ENCODE measurements around the gene HMCN1. TPM values are rescaled to one million over a fixed set of nuclear protein-coding genes. Genes with fewer than 3 reads are reported as not detected.

The HMCN1 gene
- total and polyA plus RNA-seq, 4 donors = 3.2 to 149 (median 15.4) TPM

DNA sequence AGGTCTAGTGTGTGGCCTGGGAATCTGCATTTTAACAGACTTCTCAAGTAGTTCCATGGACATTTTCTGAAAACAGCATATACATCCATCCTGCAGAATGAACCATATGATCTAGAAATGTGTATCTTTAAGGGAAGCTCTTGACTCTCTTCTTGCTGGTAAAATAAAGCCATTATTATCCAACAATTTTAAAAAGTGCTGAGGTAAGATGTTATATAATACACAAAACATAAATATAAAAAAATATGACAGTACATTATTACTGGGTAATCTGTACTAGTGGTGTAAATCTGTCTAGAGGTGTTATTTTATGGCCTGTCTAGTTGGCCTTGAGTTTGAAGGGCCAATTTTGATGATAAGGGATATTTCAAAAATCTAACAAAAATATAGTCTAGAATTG lies 201.2 kb downstream of the HMCN1 start:
- ATAC-seq (ENCODE audit: insufficient read depth, low FRiP score) = no peak

DNA sequence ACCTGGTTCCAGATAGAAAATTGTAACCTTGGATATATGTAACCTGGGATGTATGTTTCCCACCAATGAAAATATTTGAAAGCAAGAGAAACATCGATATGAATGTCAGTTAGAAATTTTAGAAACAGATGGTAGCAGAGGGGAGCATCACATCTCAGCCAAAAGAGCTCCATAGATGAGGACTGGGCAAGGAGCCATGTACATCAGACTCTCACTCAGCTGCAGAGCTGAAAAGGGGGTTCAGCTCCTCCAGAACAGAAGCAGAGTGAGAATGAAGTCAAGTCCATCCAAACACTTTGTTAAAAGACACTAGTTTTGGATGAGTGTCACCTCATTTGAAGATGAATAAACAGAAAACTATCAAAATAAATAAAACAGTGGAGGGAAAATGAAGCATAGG lies 202.4 kb downstream of the HMCN1 start:
- peaks cover 0 to 1% (median 0%) of the 10 kb centered on the region in 4 donors for H3K36me3 ChIP-seq (ENCODE audit: control insufficient read depth in 4 of 4, insufficient read depth in 4 of 4, low read length in 4 of 4)
- H3K27me3 ChIP-seq (ENCODE audit: control insufficient read depth in 3 of 3, insufficient read depth in 3 of 3, low read length in 2 of 3) = no peaks in the 10 kb centered on the region
- ATAC-seq (ENCODE audit: insufficient read depth, low FRiP score) (no peak), DNase-seq (peak; percentile 55 to 85 (median 75))
- 75 to 84% methylated on average over 1 of the region's 1 CpG for WGBS, 2 donors
- H3K4me3 ChIP-seq = no peak overlapping the region
- TF ChIP-seq, protein P1, sequence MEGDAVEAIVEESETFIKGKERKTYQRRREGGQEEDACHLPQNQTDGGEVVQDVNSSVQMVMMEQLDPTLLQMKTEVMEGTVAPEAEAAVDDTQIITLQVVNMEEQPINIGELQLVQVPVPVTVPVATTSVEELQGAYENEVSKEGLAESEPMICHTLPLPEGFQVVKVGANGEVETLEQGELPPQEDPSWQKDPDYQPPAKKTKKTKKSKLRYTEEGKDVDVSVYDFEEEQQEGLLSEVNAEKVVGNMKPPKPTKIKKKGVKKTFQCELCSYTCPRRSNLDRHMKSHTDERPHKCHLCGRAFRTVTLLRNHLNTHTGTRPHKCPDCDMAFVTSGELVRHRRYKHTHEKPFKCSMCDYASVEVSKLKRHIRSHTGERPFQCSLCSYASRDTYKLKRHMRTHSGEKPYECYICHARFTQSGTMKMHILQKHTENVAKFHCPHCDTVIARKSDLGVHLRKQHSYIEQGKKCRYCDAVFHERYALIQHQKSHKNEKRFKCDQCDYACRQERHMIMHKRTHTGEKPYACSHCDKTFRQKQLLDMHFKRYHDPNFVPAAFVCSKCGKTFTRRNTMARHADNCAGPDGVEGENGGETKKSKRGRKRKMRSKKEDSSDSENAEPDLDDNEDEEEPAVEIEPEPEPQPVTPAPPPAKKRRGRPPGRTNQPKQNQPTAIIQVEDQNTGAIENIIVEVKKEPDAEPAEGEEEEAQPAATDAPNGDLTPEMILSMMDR (IDR thresholded peaks at IDR 0.05; ENCODE audit: control extremely low read depth, extremely low read depth) = no peak
- no peaks in the 10 kb centered on the region for H3K4me1 ChIP-seq (ENCODE audit: control insufficient read depth in 5 of 5, insufficient read depth in 5 of 5, low read length in 5 of 5)
- no peak overlapping the region for H3K27ac ChIP-seq (ENCODE audit: low read depth in 1 of 2, low read length in 1 of 2)
- H3K9me3 ChIP-seq (ENCODE audit: control insufficient read depth in 4 of 4, insufficient read depth in 3 of 4, low read length in 3 of 4) = no peaks in the 10 kb centered on the region
- no peak overlapping the region for H3K9ac ChIP-seq (ENCODE audit: insufficient read depth in 1 of 2, low read length in 2 of 2)

More for the DNA sequence above, 201.2 kb downstream of the HMCN1 start:
- H3K36me3 ChIP-seq (ENCODE audit: control insufficient read depth in 4 of 4, insufficient read depth in 4 of 4, low read length in 4 of 4) = peaks cover 0 to 1% (median 0%) of the 10 kb centered on the region in 4 donors
- TF ChIP-seq, protein P1 (IDR thresholded peaks at IDR 0.05; ENCODE audit: control extremely low read depth, extremely low read depth) = no peak
- H3K9me3 ChIP-seq (ENCODE audit: control insufficient read depth in 4 of 4, insufficient read depth in 3 of 4, low read length in 3 of 4) = no peaks in the 10 kb centered on the region
- H3K27me3 ChIP-seq (ENCODE audit: control insufficient read depth in 3 of 3, insufficient read depth in 3 of 3, low read length in 2 of 3) = no peaks in the 10 kb centered on the region
- H3K4me3 ChIP-seq = no peak overlapping the region
- DNase-seq = no peak
- H3K27ac ChIP-seq (ENCODE audit: low read depth in 1 of 2, low read length in 1 of 2) = no peak overlapping the region
- H3K4me1 ChIP-seq (ENCODE audit: control insufficient read depth in 5 of 5, insufficient read depth in 5 of 5, low read length in 5 of 5) = no peaks in the 10 kb centered on the region
- no peak overlapping the region for H3K9ac ChIP-seq (ENCODE audit: insufficient read depth in 1 of 2, low read length in 2 of 2)

DNA sequence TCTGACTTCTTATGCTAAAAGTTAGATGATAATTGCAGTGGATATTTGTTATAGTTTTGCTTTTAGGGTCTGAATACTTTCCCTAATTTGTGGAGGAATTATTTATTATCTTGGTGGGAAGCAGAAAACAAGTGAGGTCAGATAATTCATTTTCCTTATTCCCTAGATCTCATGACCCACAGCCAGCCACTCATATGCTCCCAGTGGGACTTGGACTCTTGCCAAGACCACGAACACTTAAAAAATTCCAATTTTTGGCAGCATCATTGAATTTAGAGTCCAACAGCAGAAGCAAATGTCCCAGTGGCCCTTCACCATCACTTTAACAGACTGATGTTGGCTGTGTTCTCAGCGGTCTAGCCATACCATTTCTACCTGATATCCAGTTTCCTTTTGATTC lies 204.2 kb downstream of the HMCN1 start:
- no peak for ATAC-seq (ENCODE audit: insufficient read depth, low FRiP score)
- no peaks in the 10 kb centered on the region for H3K9me3 ChIP-seq (ENCODE audit: control insufficient read depth in 4 of 4, insufficient read depth in 3 of 4, low read length in 3 of 4)
- WGBS, 2 donors = 59 to 87% methylated on average over 2 of the region's 2 CpGs
- TF ChIP-seq, protein P1 (IDR thresholded peaks at IDR 0.05; ENCODE audit: control extremely low read depth, extremely low read depth) = no peak
- no peak overlapping the region for H3K27ac ChIP-seq (ENCODE audit: low read depth in 1 of 2, low read length in 1 of 2)
- no peaks in the 10 kb centered on the region for H3K27me3 ChIP-seq (ENCODE audit: control insufficient read depth in 3 of 3, insufficient read depth in 3 of 3, low read length in 2 of 3)
- no peak overlapping the region for H3K4me3 ChIP-seq
- no peak overlapping the region for H3K9ac ChIP-seq (ENCODE audit: insufficient read depth in 1 of 2, low read length in 2 of 2)
- peaks cover 0 to 1% (median 0%) of the 10 kb centered on the region in 4 donors for H3K36me3 ChIP-seq (ENCODE audit: control insufficient read depth in 4 of 4, insufficient read depth in 4 of 4, low read length in 4 of 4)
- no peaks in the 10 kb centered on the region for H3K4me1 ChIP-seq (ENCODE audit: control insufficient read depth in 5 of 5, insufficient read depth in 5 of 5, low read length in 5 of 5)
- DNase-seq = peak in 1 of 3 donors; percentile 23

DNA sequence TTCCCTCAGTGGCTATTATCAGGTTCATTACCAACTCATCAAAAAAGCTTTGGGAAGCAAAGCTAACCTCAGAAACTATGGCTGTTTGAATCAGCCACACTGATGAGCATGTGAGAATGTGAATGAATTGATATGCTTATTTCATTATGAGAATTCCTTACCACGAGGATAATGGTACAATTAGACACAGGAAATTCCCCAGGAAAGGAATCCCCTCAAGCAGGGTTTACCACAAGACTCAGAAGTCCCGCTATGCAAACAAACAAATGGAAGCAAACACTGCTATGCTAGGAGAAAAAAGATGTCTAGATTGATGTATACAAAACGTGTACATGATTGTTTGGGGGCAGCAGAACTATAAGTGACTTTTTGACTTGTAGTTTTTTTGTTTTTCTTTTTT lies 205.0 kb downstream of the HMCN1 start:
- Histone ChIP-seq H3K27me3 (ENCODE audit: control insufficient read depth in 3 of 3, insufficient read depth in 3 of 3, low read length in 2 of 3) (no peaks in the 10 kb centered on the region), H3K4me1 (ENCODE audit: control insufficient read depth in 5 of 5, insufficient read depth in 5 of 5, low read length in 5 of 5) (no peaks in the 10 kb centered on the region), H3K9ac (ENCODE audit: insufficient read depth in 1 of 2, low read length in 2 of 2) (no peak overlapping the region), H3K36me3 (ENCODE audit: control insufficient read depth in 4 of 4, insufficient read depth in 4 of 4, low read length in 4 of 4) (no peaks in the 10 kb centered on the region), H3K4me3 (no peak overlapping the region), H3K27ac (ENCODE audit: low read depth in 1 of 2, low read length in 1 of 2) (no peak overlapping the region), H3K9me3 (ENCODE audit: control insufficient read depth in 4 of 4, insufficient read depth in 3 of 4, low read length in 3 of 4) (no peaks in the 10 kb centered on the region)
- DNase-seq = no peak
- TF ChIP-seq, protein P1 (IDR thresholded peaks at IDR 0.05; ENCODE audit: control extremely low read depth, extremely low read depth) = no peak
- 50% methylated on average over 3 of the region's 3 CpGs for WGBS, 2 donors
- no peak for ATAC-seq (ENCODE audit: insufficient read depth, low FRiP score)

Data from lung (tissue), 12 donors.